ENCODE results near the gene PLEKHA7. TPM values are rescaled to one million over a fixed set of nuclear protein-coding genes. Genes with fewer than 3 reads are reported as not detected.

The PLEKHA7 gene
- total and polyA plus RNA-seq, 2 of the 13 experiments (the other 11 are each of a cell fraction or from before 2014, with no cell fraction given), result 17.5 to 18.7 TPM

- TF ChIP-seq ZNF225 (CRISPR knock-in tag; IDR thresholded peaks at IDR 0.05) (0 out of 2 replicates have a peak, but pooled peaks have one; percentile 40), ZNF879 (CRISPR knock-in tag; IDR thresholded peaks at IDR 0.05) (no peak), ZNF776 (CRISPR knock-in tag; IDR thresholded peaks at IDR 0.05) (no peak), CAMTA2 (CRISPR knock-in tag; IDR thresholded peaks at IDR 0.05; ENCODE audit: borderline replicate concordance) (no peak), HNF1B (CRISPR knock-in tag; IDR thresholded peaks at IDR 0.05) (peak; percentile 65), XRCC5 (optimal IDR thresholded peaks at IDR 0.05; ENCODE audit: low read length) (peak; percentile 79)
Measured at GRCh38 chr11:16820324-16821092, 193.7 kb downstream of the PLEKHA7 start (continued).

DNA sequence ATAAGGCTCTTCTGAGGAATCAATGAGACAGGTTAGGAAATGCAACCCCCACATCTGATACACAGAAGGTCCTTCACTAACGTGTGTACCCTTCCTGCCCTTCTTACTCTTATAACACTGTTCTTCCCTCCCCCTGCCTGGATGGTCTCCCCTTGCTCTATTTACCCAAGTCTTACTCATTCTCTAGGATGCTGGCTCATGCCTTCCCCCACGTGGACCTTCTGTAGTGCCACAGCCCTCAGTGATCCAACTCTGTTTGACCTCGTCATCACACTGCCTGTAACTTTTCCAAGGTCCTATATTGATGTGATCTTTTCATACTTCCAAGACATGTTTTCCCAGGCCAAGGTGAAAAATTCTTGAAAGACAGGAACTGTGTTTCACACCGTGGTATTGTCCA, 195.9 kb downstream of the PLEKHA7 start:
- intact Hi-C loops (cut with micrococcal nuclease; ENCODE audit: unreplicated experiment), result no loop called here
- no TSS peak for BruUV-seq (replicated peaks)
- no peak overlapping the region for H3K27ac ChIP-seq (ENCODE audit: extremely low read length, insufficient read depth, low read length)
- H3K27me3 ChIP-seq (ENCODE audit: control insufficient read depth in 1 of 2, insufficient read depth in 2 of 2, low read length in 2 of 2), result no peaks in the 10 kb centered on the region
- WGBS (ENCODE audit: low lambda C conversion rate), result 52% methylated on average over 4 of the region's 4 CpGs
- no peaks in the 10 kb centered on the region for H4K20me1 ChIP-seq (ENCODE audit: insufficient read depth, low read length)
- H3K79me2 ChIP-seq (ENCODE audit: insufficient read depth, low read length), result no peaks in the 10 kb centered on the region
- H2AFZ ChIP-seq (ENCODE audit: low read length), result no peak overlapping the region
- H3K36me3 ChIP-seq (replicated peaks in 1 of 2; ENCODE audit: control insufficient read depth in 1 of 2, insufficient read depth in 2 of 2, low read length in 2 of 2), result peaks cover 12 to 25% of the 10 kb centered on the region in 2 experiments
- DNase-seq (ENCODE audit: low spot score) (peak; percentile 65), FAIRE-seq (peak; percentile 37), ATAC-seq (peak; percentile 59)
- no peak overlapping the region for H3K4me2 ChIP-seq (ENCODE audit: low read depth, low read length)
- ChIA-PET CTCF (ENCODE audit: low intra/inter-chr PET ratio, low total read pairs) (no interaction called here), POLR2A (no interaction called here)
- in situ Hi-C loops (cut with HindIII; ENCODE audit: extremely low pct_ligation_motif_present, low pct_unique_long_range_greater_than_20kb), result no loop called here
- H3K9ac ChIP-seq (ENCODE audit: insufficient read depth, low read depth, low read length), result no peak overlapping the region
- peaks cover 26% of the 10 kb centered on the region for H3K4me1 ChIP-seq (ENCODE audit: insufficient read depth, low read length)
- H3K4me3 ChIP-seq (replicated peaks in 1 of 3; ENCODE audit: insufficient read depth in 1 of 3, low read depth in 2 of 3, low read length in 3 of 3), result no peak overlapping the region
- no peaks in the 10 kb centered on the region for H3K9me3 ChIP-seq (ENCODE audit: low read length)
- TF ChIP-seq EP300 (IDR thresholded peaks at IDR 0.05; ENCODE audit: low read depth in 2 of 2, low read length in 2 of 2), result peak in 1 of 2 experiments; percentile 11; a peak in 1 of 4 replicates
- no peak for TF ChIP-seq EP300 (CRISPR knock-in tag; IDR thresholded peaks at IDR 0.05; ENCODE audit: borderline replicate concordance)
- peak; percentile 63 for TF ChIP-seq CTCF (CRISPR knock-in tag; IDR thresholded peaks at IDR 0.05)
- no peak for TF ChIP-seq ZNF710 (CRISPR knock-in tag; IDR thresholded peaks at IDR 0.05; ENCODE audit: borderline replicate concordance)
- TF ChIP-seq CREB1 (IDR thresholded peaks at IDR 0.05), result peak; percentile 53
- no peak for TF ChIP-seq CREB1 (CRISPR knock-in tag; IDR thresholded peaks at IDR 0.05)
- peak; percentile 74; the same call in 1 of the 3 replicates for TF ChIP-seq MXI1 (IDR thresholded peaks at IDR 0.05; ENCODE audit: borderline replicate concordance, low read depth, low read length)
- no peak for TF ChIP-seq IRX3 (CRISPR knock-in tag; IDR thresholded peaks at IDR 0.05; ENCODE audit: borderline replicate concordance, low read depth)
